GM12873 (cell line): ENCODE results near the gene ERBIN.

Experiments
- TF ChIP-seq, protein P1 (sequence below): IDR thresholded peaks from 2 replicates; pipeline ENCODE4 v1.5.1; 2012; ENCODE audit warnings: low read depth, mild to moderate bottlenecking, moderate library complexity, low read length, control low read depth; ENCODE audit not compliant: insufficient read depth; ENCODE audit errors: missing control alignments

Gene ERBIN

DNA sequence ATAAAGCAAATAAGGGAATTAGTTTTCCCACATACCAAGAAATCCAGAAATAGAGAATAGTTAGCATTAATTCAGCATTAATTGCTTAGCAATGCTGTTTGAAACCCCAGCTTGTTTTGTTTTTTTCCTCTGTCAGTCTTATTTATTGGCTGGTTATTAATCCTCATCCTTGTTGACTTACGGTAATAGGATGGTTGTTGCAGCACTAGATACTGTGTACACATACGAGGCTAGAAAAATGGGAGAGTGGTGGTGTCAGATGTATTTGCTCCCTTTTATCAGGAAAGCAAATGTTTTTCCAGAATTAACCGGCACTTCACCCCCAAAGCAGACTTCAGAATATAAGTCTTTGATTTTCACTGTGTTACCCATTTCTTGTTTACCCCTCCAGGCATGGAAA lies 60.4 kb downstream of the ERBIN start:
- TF ChIP-seq, protein P1, sequence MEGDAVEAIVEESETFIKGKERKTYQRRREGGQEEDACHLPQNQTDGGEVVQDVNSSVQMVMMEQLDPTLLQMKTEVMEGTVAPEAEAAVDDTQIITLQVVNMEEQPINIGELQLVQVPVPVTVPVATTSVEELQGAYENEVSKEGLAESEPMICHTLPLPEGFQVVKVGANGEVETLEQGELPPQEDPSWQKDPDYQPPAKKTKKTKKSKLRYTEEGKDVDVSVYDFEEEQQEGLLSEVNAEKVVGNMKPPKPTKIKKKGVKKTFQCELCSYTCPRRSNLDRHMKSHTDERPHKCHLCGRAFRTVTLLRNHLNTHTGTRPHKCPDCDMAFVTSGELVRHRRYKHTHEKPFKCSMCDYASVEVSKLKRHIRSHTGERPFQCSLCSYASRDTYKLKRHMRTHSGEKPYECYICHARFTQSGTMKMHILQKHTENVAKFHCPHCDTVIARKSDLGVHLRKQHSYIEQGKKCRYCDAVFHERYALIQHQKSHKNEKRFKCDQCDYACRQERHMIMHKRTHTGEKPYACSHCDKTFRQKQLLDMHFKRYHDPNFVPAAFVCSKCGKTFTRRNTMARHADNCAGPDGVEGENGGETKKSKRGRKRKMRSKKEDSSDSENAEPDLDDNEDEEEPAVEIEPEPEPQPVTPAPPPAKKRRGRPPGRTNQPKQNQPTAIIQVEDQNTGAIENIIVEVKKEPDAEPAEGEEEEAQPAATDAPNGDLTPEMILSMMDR: no peak

DNA sequence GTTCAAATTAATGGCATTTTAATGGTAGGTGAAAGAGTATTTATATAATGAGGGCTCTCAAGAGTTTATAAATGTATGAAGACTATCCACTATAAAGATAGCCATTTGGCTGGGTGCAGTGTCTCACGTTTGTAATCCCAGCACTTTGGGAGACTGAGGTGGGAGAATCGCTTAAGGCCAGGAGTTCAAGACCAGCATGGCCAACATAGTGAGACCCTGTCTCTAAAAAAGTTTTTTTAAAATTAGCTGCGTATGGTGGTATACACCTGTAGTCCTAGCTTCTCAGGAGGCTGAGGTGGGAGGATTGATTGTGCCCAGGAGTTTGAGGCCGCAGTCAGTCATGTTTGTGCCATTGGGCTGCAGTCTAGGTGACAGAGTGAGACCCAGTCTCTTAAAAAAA lies 61.6 kb downstream of the ERBIN start:
- TF ChIP-seq, protein P1: no peak

DNA sequence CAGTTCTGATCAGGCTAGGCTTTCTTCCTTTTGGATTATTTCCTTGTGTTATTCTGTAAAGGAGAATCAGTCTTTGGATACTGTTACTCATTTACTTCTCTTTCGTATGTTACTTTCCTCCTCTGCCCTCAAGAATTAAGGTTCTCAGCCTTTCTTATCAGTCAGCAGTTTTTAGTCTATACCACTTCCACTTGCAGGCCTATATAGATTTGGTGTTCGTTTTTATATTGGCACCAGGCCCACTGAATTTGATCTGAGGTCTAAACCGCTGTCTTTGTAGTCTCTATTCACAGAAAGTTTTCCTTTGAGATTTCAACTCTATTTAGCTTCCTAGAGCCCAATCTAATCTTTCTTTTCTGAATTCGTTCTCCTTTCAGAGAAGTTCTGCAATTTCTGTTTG lies 62.8 kb downstream of the ERBIN start:
- TF ChIP-seq, protein P1: no peak

DNA sequence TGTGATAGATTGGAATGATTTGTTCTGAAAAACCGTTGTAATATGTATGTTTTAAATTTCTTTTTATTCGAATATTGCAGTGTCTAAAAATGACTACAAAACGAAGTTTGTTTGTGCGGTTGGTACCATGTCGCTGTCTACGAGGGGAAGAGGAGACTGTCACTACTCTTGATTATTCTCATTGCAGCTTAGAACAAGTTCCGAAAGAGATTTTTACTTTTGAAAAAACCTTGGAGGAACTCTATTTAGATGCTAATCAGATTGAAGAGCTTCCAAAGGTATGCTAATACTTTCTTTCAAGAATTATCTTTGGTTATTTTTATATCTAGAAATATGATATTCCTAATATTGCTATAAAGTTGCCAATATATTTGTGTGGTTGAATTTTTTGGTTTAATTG lies 66.3 kb downstream of the ERBIN start:
- TF ChIP-seq, protein P1: no peak

DNA sequence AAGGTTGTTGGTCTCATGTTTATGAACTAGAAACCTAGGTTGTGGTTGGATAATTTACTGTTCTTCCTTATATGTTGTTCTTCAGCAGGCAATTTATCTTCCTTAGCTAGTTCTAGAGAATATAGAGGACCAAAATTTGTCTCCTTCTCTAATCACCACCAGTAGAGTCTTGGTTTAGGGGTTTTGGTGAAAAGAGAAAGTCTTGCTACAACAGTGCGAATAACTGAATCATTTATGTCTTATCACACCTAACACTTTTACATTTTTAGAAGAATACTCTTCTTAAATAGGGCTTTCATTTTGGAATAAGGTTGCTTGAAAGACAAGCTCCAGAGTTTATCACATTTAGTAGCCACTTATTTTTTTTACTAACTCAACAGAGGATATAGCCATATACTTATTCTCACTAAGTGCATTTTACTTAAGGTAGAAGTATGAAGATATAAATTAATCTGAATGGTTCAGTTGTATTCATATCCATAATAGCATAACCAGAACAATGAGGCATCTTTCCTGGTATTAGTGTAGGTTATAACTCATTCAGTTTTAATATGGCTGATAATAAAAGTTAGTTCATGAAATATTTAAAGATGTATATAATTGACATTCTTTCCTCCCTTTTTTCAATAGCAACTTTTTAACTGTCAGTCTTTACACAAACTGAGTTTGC lies 67.9 kb downstream of the ERBIN start:
- TF ChIP-seq, protein P1: no peak

DNA sequence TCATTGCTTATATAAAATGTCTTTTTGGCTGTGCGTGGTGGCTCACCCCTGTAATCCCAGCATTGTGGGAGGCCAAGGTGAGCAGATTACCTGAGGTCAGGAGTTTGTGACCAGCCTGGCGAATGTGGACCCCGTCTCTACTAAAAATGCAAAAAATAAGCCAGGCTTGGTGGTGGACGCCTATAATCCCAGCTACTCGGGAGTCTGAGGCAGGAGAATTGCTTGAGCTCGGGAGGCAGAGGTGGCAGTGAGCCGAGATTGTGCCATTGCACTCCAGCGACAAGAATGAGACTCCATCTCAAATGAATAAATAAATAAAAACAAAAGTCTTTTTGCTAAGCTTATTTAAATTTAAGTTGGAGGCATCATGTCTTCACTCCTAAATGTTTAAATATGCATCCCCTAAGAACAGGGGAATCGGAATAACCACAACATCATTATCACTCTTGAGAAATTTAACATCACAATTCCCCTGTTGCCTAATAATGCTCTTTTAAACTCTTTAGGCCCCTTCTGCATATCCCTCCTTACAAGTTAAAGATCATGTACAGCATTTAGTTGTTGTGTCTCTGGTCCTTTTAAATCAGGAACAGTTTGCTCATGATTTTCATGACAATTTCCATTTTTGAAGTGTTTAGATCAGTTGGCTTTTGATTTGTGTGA lies 72.8 kb downstream of the ERBIN start:
- TF ChIP-seq, protein P1: no peak

DNA sequence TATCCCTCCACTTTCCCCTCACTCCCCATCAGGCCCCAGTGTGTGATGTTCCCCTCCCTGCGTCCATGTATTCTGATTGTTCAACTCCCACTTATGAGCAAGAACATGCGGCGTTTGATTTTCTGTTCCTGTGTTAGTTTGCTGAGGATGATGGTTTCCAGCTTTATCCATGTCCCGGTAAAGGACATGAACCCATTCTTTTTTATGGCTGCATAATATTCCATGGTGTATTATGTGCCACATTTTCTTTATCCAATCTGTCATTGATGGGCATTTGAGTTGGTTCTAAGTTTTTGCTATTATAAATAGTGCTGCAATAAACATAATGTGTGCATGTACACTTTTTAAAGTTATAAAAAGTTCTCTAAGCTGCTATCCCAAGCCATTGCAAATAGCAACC lies 75.6 kb downstream of the ERBIN start:
- TF ChIP-seq, protein P1: no peak
